NCI-H526 (cell line): ENCODE results near the gene CTBP1.

Experiments used
- DNase-seq, 2 experiments: peaks; one replicate each; lab custom pipeline; 2025; lab: John Stamatoyannopoulos, UW

CTBP1 gene

DNA sequence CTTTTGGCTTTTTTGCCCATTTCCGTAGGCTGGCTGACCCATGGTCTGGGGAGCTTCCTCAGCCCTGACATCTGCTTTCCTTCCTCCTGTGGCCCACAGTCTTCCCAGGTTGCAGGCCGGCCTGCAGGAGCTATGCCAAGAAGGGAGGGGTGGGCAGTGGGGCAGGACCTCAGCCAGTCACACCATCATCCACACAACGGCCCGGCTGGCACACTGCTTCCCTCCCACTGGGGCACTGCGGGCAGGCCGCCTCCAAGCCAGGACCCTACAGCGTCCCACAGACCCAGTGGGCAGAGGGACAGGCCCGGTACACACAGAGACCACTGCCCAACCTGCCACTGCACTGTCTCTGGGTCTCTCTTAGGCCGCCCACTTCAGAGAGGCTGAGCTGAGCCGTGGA is 38.0 kb downstream of the CTBP1 start:
- DNase-seq: no peak

DNA sequence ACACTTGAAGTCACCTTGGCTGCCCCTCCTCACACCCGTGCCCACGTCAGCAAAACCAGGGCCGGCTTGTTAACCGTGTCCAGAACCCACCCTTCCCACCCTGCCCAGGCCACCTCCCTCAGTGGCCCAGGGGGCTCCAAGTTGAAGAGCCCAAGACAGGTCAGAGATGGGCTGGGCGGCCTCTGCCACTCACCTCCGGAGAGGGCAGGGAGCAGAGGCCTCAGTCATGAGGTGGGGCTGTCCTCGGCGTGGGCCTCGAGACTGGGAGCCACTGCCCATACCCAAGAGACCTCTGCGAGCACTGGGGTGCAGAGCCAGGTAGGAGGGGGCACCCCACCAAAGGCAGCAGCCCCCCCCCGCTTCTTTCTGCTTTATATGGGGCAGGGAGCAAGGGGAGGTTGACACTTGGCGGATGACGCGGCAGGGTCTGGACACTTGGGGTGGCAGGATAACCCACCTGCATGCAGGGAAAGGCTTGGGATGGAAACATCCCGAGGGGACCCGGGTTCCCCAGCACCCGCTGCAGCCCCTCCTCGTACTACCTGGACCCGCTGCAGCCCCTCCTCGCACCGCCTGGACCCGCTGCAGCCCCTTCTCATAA is 38.6 kb downstream of the CTBP1 start:
- no peak for DNase-seq

DNA sequence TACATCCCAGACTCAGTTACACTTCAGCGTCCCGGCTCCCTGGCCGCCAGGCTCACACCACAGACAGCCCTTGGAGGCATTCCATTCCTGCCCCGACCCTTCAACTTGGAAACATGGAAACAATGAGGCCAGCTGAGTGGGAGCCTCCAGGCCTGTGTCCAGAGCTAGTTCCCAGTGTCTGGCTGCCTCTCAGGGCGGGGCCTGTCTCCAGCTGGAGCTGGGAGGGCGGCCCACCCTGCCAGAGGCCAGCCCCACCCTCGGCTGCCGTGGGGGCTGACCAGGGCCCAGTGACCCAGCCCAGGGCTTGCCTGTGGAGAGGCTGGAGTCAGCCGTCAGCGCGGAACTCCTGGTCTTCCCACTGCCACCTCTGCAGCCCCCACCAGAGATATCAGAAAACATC is 39.1 kb downstream of the CTBP1 start:
- DNase-seq: no peak

DNA sequence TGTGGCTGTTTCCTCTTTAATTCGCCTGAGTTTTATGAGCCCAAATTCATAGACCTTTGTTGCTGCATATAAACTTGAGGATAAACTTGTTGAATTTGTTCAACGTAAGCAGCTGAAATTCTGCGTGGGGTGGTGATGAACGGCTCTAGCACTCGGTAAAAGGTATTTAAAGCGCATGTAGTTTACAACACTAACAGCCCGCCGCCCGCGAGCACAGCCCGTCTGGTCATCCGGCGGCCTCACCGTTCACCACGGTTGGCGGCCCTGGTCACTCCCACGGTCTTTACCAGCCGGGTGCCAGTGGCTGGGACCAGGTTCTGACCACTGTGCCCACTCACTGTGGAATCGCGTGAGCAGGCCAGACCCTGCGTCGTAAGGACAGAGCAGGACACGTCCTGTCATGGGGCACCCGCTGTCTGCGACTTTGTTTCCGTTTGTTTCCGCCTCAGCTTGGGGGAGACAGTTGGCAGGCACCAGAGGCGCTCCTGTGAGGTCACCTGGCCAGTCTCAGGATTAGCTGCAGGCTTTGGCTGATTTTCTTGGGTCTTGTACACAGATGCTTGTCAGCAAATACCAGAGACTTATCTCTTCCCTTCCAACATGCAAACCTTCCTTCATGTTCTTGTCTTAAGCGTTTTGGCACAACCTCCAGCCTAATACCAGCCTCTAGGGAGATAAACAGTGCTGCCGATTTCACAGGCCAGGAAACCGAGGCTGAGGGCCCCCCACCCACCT is 39.8 kb downstream of the CTBP1 start:
- DNase-seq: no peak

DNA sequence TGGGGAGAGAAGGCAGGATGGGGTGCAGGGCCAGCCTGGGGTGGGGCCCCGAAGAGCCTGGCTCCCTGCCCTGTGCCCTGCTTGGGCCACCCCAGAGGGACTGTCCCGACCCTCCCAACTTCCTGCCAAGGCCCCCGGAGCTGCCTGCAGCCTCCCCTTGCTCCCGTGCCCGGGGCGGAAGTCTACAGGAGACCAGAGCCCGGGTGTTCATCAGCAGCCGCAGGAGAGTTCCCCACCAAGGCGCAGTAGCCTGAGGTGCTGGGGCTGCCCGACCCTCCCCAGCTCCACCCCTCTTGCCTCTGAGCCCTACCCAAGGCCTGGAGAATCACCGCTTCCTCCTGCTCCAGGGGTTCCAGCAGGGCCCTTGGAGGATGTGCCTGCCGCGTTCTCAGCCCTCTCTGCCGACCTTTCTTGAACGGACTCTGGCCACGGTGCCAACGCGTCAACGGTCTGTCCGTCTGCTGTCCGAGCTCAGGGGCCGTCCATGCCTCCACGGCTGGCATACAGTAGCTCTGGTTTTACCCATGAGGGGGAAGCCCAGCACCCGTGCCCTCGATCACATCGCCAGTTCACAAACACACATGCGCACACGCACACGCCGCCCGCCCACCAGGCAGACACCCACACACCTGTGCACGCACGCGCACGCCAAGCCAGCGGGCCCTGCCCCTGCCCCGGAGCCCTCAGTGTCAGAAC is 40.5 kb downstream of the CTBP1 start:
- no peak for DNase-seq

DNA sequence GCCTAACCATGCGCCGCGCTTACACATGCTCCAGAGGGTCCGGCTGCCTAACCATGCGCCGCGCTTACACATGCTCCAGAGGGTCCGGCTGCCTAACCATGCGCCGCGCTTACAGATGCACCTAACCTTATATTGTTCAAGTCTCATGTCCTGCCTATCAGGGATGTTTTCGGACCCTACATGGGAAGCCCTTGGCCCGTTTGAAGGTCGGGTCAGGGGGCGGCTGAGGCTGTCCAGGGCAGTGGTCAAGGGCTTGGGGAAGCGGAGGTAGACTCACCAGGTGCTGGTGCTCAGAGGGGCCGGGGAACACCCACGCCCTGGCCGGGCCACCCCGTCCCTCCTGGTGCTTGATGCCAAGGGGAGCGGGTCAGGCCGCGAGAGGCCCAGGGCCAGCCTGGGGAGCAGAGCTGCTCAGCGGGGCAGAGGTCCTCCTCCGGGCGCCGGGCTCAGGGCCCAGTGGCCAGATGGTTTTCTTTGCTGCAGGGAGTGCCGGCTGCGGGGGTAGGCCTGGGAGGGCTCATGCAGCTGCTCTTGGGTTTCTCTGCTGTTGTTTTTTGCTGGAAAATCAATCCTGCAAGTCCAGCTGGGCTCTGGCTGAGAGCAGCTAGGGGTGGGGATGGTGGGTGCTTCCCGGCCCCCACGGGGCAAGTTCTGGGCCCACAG is 41.2 kb downstream of the CTBP1 start:
- no peak for DNase-seq

DNA sequence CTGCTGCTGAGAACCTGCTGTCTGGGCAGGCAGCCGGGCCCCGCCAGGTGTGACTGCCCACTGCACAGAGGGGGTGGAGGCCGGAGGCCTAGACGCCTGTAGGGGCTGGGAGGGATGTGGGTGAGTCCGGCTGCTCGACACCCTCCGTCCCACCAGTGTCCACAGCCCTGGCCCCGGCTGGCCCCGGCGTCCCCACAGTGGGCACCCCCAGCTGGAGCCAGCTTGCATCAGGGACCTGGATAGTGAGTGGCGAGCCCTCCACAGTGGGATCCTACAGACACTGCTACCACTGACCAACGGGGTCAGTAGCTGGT is 41.8 kb downstream of the CTBP1 start:
- DNase-seq: no peak

DNA sequence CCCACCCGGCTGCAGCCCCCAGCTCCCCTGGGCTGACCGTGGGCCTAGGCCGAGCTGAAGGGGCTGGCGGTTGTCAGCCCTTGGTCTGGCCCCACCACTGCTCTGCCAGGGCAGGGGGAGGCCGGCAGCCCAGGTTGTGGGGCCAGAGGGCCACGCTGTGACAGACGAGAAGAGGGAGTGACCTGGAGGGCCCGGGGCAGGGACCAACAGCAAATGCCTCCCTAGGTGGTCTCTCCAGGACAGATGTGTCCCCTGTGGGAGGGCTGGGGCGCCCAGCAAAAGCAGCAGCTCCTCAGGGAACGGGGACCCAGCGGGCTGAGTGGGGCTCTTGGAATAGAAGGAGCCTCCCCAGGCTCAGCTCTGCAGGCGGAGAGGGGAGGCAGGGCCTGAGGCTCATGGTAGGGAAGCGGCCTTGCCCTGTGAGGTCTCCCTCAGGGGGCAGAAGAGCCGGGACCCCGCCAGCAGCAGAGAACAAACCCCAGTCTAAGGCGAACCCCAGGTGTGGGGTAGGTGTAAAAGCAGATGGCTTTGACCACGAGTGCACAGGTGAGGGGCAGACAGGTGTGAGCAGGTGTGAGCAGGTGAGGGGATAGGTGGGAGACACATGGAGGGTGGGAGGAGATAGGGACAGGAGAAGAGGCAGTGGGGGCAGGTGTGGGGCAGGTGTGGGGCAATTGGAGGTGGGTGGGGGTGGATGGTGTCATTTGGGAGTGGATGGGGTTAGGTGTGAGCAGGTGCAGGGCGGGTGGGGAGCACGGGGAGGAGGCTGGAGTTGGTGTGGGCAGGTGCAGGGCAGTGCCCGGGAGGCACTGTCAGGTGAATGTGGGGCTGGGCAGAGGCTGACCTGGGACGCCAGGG is 42.4 kb downstream of the CTBP1 start:
- DNase-seq: no peak

DNA sequence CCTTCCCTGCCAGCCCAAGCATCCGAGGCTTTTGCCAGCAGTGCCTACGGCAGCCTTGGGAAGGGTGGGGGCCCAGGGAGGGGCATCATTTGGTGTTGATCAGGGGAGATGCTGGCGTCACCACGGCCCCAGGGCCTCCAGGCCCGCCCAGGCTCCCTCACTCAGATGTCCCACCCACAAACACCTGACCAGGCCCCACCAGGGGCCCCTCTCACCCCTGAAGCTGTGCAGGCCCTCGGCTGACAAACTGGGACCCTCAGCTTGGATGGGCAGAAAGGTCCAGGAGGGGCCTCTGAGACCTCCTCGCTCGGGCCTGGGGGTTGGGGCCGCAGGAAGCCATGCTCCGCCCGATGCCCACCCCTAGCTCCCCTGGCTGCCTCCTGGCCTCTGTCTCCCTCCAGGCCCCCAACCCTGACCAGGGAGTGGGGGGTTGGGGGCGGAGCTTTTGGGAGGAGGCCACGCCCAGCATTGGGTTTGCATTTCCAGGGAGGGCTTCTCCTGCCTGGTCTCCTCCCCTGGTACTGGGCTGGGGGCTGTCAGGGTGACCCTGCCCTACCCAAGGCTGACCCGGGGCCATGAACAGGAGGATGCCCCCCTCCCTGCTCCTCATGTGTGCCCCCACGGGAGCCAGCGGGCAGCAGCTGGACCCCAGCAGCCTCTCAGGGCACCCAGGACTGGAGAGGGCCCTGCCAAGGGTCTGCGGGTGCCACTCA is 43.2 kb downstream of the CTBP1 start:
- no peak for DNase-seq

DNA sequence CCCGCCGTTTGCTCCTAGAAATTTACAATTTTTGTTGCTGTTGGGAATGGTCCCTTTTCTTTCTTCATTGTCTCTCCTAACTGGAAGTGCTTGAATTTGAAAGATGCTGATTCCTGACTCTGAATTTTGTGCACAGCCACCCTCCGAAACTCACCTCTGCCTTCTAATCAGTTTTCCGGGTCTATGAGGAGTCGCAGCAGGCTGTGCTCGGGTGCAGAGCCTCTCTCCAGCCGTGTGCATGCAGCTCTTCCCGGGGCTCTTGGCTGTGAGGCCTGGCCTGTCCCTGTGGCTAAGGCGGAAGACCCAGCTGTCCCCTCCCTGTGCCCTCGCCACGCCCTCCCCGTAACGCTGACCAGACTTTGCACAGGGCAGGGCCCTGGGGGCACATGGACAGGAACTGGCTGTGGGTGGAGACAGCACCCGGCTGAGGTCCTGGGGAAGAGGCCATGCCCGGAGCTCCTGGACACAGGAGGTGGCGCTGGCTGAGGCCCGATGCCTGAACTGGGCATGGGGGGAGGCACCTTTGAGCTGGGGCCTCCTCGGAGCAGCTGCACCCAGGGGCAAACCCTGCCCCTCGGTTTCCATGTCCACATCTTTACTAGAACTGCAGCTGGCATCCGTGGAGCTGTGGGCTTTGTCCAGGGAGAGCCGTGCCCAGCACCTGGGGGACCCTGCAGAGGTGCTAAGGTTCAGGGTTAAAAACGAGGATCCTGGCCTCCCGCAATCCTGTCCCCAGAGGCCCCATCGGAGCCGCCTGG is 43.9 kb downstream of the CTBP1 start:
- no peak for DNase-seq

DNA sequence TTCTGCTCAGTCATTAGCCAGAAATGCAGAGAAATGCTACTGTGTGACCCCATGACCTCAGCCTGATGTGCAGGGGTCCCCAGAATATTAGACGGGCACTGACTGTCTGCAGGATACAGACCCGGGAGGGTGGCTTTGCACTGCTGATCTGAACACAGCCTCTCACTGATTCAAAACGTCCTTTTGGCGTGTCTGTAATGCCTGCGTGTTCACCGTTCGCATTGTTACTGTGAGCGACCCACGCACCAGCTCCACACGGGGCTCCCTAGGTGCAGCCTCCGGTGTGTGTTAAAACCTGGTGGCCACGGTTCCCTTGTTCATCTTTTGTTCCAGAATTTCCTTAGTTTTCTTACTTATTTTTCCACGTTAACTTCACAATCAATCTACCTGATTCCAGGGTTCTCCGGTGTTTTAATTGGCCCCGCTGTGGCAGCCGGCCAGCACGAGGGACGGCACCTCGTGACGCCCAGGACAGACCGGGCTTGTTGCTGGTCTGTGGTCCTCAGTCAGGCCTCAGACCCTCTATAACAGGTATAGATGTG is 44.6 kb downstream of the CTBP1 start:
- DNase-seq: no peak

DNA sequence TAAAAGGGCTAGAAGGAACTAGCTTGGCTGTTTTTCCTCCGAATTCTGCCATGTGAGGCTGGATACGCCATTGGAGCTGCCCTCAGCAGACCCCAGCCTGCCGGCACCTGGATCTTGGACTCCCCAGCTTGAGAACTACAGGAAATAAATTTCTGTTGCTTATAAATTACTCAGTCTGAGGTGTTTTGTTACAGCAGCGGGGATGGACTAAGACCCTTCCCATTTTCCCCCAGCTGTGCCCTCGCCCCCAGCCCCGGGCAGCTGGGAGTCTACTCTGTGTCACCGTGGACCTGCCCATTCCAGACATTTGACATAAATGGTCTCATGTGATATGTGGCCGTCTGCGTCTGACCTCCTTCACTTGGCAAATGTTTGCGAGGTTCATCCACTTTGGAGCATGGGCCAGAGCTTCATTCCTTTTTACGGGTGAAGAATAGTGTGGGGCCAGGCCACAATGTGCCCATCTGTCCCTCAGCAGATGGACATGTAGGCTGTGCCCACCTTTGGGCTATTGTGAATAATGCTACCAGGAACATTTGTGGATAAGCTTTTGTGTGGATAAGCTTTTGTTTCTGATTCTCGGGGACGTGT is 45.8 kb downstream of the CTBP1 start:
- DNase-seq: no peak

DNA sequence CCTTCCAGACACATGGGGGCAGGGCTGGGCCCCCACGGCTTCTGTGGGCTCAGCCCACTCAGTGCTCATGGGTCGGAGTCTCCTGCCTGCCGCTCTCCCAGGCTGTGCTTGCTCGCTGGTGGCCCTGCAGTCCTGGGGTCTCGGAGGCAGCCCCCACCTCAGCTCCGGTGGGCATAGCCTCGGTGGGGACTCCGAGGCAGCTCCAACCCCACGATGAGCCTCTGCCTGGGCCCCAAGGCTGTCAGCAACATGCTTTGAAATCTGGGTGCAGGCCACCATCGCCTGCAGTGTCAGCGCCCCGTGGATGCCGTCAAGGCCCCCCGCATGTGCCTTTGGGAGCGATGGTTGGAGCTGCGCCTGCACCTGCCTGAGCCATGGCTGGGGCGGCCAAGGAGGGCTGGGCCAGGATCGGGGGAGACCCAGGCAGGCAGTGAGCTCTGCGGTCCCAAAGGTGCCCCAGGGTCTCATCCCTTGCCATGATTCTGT is 46.4 kb downstream of the CTBP1 start:
- DNase-seq: no peak

DNA sequence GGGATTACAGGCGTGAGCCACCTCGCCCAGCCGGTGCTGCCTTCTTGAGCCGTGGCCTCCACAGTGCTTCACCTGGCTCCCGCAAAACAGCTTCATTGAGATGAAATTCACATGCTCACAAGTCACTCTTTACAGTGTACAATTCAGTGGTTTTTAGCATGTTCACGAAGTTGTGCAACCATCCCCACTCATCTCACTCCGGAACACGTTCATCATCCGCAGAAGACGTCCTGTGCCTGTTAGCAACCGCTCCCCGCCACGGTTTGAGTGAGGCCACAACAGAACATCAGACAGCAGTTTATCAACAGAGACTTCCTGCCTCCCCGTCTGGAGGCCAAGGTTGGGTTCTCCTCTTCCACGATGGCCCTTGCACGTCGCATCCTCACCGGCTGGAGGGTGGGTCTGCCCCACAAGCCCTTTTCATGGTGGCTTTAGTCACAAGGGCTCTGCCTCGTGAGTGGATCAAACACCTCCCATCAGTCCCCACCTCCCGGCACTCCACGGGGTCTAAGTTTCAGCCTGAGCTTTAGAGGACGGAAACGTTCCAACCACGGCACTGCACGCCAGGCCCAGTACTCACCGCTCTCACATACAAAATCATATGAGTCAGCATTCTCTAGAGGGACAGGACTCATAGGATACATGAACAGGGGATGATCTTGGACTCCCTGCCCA is 46.9 kb downstream of the CTBP1 start:
- no peak for DNase-seq

DNA sequence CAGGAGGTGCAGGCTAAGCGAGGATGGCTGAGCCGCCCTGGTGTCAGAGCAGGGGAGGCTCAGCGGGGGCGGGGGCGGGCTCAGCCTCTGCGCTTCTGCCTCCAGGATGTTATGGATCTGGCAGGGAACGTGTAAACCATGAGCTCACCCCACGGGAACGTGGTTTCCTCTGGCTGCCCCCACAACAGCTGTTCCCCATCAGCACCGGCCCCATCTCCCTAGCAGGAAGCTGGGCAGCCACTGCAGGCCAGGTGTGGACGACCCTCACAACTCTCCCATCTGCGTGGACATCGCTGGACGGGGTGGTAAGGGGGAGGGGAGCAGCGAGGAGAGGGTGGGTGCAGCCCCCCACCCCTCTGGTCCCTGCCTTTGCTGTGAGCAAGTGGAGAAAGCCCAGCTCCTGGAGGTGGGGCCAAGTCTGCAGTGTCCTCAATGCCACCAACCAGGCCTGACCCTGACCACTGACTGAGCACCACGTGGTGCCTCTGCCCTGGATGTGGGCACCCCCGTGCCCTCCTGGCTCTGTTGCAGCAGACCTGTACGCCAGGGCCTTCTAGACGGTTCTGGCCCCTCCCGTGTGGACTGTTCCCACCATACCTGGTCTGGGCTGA is 48.4 kb downstream of the CTBP1 start:
- no peak for DNase-seq

DNA sequence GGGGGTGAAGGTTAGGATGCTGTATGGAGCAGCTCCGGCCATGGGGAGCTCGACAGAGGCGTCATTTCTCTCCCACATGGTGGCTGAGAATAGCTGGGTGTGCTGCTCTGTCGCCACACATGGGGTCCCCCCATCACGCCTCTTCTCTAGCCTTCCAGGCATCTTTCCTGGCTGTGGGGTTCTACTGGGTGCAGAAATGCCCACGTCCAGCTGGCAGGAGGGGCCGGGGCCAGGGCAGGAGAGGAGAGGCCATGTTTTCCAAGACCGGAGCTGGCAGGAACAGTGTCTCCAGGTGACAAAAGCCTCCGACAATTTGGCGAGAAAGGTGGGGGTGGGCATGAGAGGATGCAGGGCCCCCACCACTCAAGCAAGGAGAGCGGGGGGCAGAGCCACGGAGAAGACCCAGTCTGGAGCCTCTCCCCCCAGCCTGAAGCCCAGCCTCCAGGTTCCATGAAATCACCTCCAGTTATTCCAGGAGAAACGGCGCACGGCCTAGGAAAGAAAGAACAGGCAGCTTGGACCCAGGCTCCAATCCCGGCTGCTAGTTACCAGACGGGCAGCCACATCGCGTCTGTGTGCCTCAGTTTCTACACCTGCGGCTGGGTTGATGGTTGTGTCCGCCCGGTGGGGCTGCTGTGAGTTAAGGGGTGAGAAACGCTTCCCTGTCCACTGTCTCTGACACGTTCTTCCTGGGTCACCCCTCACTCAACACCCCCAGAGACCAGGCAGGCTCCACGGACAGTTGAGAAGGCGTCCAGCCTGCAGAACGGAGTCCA is 49.2 kb downstream of the CTBP1 start:
- no peak for DNase-seq

DNA sequence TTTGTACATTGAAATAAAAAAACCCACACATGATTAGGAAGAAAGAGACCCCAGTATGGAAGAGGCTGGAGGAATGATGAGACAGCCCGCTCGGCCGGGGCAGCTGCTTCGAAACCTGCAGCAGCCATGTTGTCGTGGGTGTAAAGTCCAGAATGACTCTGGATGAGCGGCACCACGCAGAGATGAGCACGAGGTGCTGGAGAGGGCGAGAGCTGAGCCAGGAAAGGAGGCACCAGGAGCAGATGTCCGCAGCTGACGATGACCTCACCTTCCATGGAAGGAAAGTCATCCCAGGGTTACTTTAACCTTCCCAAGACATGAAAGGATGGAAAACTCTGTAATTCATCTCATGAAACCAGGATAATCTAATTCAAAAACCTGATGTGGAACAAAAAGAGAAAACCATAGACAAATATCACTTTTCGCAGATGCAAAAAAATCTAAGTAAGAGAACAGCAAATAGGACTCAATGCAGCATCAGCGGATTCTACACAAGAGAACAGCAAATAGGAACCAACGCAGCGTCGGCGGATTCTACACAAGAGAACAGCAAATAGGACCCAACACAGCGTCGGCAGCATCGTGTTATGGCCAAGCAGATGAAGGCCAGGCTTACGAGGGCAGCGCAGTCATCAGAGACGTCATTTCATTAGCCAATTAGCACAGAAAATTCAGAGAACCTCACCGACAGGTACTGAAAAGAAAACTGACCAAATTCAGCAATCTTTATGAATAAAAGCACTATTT is 50.7 kb downstream of the CTBP1 start:
- DNase-seq: no peak
